ENCODE measurements around the gene OSBPL1A.
A peak's percentile ranks its signal among the peaks of the same experiment; 100 is the strongest.
"Not testable (repeated sequence)": the region's sequence is repeated elsewhere in the genome, so short reads cannot be mapped to it uniquely, and the experiment has no call there.

Gene OSBPL1A

GRCh38 chr18:24398540-24398939, 916 bp upstream of the OSBPL1A start:
- DNase-seq (ENCODE audit: low read depth in 1 of 2, low spot score in 1 of 2), result no peak

- DNase-seq (ENCODE audit: low read depth in 1 of 2, low spot score in 1 of 2), result peak in 1 of 2 donors; percentile 9
Observed at GRCh38 chr18:24397131-24397693, 412 bp downstream of the OSBPL1A start.

GRCh38 chr18:24396082-24396633, 1.5 kb downstream of the OSBPL1A start:
- DNase-seq (ENCODE audit: low read depth in 1 of 2, low spot score in 1 of 2), result no peak

GRCh38 chr18:24395049-24395795, 2.4 kb downstream of the OSBPL1A start:
- DNase-seq (ENCODE audit: low read depth in 1 of 2, low spot score in 1 of 2), result no peak

- no peak for DNase-seq (ENCODE audit: low read depth in 1 of 2, low spot score in 1 of 2)
Observed at GRCh38 chr18:24388957-24389356, 8.7 kb downstream of the OSBPL1A start.

GRCh38 chr18:24386681-24387080, 10.9 kb downstream of the OSBPL1A start:
- DNase-seq (ENCODE audit: low read depth in 1 of 2, low spot score in 1 of 2), result no peak

- no peak for DNase-seq (ENCODE audit: low read depth in 1 of 2, low spot score in 1 of 2)
Observed at GRCh38 chr18:24381126-24381525, 16.5 kb downstream of the OSBPL1A start.

GRCh38 chr18:24380163-24380747, 17.4 kb downstream of the OSBPL1A start:
- DNase-seq (ENCODE audit: low read depth in 1 of 2, low spot score in 1 of 2), result no peak

GRCh38 chr18:24378598-24378997, 19.0 kb downstream of the OSBPL1A start:
- no peak for DNase-seq (ENCODE audit: low read depth in 1 of 2, low spot score in 1 of 2)

- not testable (repeated sequence) for DNase-seq (ENCODE audit: low read depth in 1 of 2, low spot score in 1 of 2)
Observed at GRCh38 chr18:24376531-24376930, 21.1 kb downstream of the OSBPL1A start.

GRCh38 chr18:24373328-24373727, 24.3 kb downstream of the OSBPL1A start:
- no peak for DNase-seq (ENCODE audit: low read depth in 1 of 2, low spot score in 1 of 2)

- no peak for DNase-seq (ENCODE audit: low read depth in 1 of 2, low spot score in 1 of 2)
Observed at GRCh38 chr18:24372279-24372872, 25.2 kb downstream of the OSBPL1A start.

- no peak for DNase-seq (ENCODE audit: low read depth in 1 of 2, low spot score in 1 of 2)
Observed at GRCh38 chr18:24370120-24370519, 27.5 kb downstream of the OSBPL1A start.

GRCh38 chr18:24369426-24369825, 28.2 kb downstream of the OSBPL1A start:
- DNase-seq (ENCODE audit: low read depth in 1 of 2, low spot score in 1 of 2), result no peak

GRCh38 chr18:24368749-24369148, 28.9 kb downstream of the OSBPL1A start:
- peak; percentile 29 to 61 for DNase-seq (ENCODE audit: low read depth in 1 of 2, low spot score in 1 of 2)

GRCh38 chr18:24366328-24366727, 31.3 kb downstream of the OSBPL1A start:
- DNase-seq (ENCODE audit: low read depth in 1 of 2, low spot score in 1 of 2), result no peak

- DNase-seq (ENCODE audit: low read depth in 1 of 2, low spot score in 1 of 2), result no peak
Observed at GRCh38 chr18:24364177-24364576, 33.4 kb downstream of the OSBPL1A start.

GRCh38 chr18:24362757-24363156, 34.9 kb downstream of the OSBPL1A start:
- no peak for DNase-seq (ENCODE audit: low read depth in 1 of 2, low spot score in 1 of 2)

GRCh38 chr18:24359787-24360530, 37.7 kb downstream of the OSBPL1A start:
- not testable (repeated sequence) for DNase-seq (ENCODE audit: low read depth in 1 of 2, low spot score in 1 of 2)

GRCh38 chr18:24354278-24354677, 43.3 kb downstream of the OSBPL1A start:
- DNase-seq (ENCODE audit: low read depth in 1 of 2, low spot score in 1 of 2), result no peak

GRCh38 chr18:24346254-24346653, 51.4 kb downstream of the OSBPL1A start:
- no peak for DNase-seq (ENCODE audit: low read depth in 1 of 2, low spot score in 1 of 2)

Data from activated CD4-positive, alpha-beta T cell treated with anti-CD3 and anti-CD28 coated beads, Interleukin-2, amount 50 U/mL, for 24 hours (primary cell).